NCI-H2227 treated with DMSO at 0.1 percent for 48 hours (cell line): Measurements from ENCODE around the gene FAM111A.

ENCODE experiments used
- DNase-seq: peaks from one replicate; lab custom pipeline; 2025; lab: John Stamatoyannopoulos, UW

Gene FAM111A

DNA sequence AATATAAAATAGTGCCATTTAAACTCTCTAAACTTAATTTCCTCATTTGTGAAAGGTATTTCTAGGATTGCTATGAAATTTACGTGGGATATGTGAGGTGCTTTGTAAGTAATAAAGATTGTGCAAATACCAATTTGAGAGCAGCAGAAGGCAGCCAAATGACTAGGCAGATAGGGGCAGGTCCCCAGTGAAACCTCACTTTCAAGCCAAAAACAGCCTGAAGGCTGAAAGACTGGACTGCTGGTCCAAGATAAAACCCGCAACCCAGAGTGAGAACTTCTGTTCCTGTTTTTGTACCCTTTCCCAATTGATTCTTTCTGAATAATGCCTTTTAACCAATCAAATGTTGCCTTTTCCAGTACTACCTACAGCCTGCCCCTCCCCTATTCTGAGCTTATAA lies 36.5 kb downstream of the FAM111A start:
- no peak for DNase-seq

DNA sequence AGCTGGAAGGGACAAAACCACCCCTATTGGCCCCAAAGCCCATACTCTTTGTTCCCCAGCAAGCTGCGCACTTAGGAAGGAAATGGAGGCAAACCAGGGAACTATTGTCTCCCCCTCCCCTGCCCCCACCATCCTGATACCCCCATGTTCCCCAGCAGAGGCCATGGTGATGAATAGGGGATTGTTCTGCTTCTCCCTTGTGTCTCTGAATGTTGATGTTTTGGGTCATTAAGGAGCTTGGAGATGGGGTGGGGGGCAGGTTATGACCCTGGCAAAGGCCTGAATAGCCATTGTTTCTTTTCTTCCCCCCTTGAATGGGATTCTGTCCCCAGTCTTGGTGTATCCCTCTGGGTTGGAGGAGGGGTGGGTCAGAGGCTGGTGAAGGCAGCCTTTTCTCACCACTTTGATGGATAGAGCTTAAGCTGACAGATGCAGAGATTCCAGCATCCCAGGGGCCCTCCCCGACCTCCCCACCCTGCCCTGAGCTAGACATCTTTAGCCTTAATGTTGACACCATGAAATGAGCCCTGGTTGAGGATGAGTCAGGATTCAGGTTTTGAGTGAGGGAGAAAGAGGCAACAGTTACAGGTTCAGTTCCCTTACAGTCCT lies 37.6 kb downstream of the FAM111A start:
- no peak for DNase-seq

DNA sequence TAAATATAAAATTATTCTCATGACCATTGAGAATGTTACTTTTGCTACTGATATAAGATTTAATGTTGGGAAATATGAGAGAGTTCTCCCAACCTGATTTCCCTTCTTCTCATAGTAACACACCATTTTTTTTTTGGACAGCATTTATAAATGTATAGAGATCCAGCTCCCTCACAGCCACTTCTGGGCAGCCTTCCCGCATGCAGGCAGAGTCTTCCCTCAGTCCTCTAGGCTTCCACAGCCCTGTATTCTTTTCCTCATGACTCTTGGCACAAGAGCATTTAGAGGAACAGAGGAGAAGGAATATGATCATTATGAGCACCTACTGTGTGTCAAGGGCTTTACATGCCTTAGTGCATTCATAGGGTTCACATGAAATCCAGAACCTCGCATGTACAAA lies 38.3 kb downstream of the FAM111A start:
- no peak for DNase-seq

DNA sequence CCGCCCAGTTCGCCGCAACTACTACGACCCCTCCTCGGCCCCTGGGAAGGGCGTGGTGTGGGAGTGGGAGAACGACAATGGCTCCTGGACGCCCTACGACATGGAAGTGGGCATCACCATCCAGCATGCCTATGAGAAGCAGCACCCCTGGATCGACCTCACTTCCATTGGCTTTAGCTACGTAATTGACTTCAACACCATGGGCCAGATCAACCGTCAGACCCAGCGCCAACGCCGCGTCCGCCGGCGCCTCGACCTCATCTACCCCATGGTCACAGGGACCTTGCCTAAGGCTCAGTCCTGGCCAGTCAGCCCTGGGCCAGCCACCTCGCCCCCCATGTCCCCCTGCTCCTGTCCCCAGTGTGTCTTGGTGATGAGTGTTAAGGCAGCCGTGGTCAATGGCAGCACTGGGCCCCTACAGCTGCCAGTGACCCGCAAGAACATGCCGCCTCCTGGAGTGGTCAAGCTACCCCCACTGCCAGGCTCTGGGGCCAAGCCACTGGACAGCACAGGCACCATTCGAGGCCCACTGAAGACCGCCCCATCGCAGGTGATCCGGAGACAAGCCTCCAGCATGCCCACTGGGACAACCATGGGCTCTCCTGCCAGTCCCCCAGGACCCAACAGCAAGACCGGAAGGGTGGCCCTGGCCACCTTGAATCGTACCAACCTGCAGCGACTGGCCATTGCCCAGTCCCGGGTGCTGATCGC lies 39.2 kb downstream of the FAM111A start:
- no peak for DNase-seq

DNA sequence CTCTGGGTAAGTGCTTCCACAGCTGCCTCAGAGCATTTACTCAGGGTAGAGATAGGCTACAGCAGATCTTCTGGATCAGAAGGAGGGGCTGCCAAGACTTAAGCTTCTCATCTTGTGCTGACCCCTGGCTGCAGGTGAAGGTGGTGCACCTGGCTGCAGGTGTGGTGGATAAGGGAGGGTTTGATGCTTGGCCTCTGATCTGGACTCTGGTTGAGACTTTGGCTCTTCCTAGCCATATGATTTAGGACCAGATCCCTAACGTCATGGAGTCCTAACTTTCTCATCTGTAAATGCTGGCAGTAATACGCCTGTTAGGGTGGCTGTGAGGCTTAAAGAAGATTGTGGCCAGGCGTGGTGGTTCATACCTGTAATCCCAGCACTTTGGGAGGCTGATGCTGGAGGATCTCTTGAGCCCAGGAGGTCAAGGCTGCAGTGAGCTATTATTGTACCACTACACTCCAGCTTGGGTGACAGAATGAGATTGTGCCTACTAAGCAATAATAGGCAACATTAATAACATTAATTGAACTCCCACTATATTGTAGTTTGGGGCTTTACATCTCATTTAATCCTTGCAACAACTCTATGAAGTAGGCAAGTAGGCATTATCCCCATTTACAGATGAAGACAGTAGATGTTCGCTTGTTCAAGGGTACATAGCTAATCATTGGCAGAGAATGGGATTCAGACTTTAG lies 39.9 kb downstream of the FAM111A start:
- DNase-seq = no peak

DNA sequence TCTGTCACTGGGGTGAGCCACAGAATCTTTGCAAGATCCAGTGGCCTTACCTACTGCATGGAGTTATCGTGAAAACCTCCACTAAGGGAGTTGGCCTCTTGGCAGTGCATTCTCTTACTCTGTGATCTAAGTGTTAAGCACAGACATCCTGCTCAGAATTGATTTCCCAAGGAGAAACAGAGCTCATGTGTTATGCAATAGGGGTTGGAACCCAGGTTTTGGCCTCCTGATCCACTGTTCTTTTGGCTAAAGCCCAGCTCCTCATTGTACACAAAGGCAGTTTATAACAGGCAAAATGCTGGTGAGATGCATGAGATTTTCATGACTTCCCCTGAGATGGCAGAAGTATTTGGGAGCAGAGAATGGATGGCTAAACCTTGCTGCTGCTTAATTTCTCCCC lies 41.1 kb downstream of the FAM111A start:
- DNase-seq = no peak

DNA sequence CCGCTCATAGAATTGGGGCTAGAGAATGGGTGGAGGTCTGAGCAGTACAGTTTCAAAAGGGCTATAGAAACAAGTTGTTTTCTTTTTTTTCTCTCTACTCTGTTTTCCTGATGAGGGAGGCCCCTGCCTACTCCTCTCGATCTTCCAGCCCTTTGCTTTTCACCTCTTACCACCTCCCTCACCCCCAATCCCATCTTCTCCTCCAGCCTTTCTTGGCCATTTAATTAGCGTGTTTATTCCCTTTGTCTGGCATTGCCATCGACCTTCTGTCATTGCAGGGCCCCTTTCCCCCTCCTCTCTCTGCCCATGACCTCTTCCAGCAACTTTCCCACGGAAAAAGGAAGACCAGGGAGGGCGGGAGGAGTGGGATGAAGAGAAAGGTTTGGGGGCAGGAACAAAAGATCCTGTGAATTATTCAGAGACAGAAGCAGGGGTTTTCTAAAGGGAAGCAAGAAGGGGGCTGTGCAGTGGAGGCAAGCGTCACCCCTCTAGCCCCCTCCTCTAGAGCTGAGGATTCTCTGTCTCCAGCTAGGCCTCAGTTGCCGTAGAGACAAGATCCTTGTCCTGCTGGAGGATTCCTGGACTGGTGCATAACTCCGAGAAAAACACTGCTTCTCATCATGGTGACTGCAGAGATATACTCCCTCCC lies 42.2 kb downstream of the FAM111A start:
- no peak for DNase-seq

DNA sequence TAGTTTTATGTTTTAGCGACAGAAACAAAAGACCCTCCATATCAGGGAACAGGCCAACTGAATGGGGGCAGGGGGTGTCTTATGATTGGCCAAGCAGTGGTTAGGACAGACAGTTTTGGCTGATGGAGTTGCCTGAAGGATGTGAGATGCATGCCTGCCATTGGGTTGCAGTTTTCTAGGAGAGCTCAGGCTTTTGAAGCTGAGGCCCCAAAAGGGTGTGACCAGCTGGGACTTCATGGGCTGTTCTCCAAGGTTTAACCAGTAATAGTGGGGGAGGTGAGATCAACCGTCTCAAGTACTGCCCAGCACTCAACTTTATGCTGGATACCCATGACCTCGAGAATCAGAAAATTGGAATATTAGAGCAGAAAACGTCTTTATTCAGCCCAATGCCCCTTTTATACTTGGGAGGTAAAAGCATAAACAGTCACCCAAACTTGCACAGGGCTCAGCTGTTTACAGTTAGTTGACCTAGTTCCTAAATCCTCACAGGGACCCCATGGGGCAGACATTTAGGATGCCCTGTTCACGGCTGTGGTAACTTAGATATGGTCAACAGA lies 42.8 kb downstream of the FAM111A start:
- no peak for DNase-seq

DNA sequence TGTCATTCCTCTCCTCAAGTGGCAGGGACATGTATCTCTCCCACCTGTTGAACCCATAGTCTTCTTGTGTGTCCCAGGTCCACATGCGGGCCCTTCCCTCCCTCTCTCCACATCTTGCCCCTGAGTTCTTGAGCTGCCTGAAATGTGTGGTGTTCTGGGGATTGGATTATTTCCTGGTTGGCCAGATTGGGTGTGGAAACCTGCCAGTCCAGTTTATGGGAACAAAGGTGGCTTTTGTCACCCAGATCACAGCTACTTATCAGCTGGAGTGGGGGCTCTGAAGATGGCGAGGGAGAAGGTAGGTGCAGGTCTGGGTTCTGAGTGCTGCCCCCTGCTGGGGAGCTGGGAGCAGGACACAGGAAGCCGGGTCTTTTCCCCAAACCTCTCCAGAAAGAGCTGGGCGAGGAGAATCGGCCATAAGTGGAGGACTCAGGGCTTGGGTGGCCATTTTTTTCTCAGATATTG lies 43.5 kb downstream of the FAM111A start:
- no peak for DNase-seq

DNA sequence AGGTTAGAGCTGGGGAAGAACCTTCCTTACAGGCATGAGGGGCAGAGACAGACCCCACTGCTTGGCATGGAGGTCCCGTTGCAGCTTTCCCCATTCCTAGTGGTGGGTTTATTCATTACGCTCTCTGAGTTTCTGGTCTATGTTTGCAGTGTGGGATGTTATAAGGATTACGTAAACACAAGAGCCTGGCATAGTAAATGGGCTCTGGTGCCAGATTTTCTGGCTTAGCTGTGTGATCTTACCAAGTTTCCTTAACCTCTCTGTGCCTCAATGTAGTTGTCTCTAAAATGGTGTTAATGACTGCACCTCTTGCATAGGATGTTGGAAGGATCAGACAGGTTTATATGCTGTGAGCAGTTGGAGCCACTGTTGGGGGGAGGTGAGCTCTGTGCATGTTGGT lies 44.4 kb downstream of the FAM111A start:
- DNase-seq = no peak

DNA sequence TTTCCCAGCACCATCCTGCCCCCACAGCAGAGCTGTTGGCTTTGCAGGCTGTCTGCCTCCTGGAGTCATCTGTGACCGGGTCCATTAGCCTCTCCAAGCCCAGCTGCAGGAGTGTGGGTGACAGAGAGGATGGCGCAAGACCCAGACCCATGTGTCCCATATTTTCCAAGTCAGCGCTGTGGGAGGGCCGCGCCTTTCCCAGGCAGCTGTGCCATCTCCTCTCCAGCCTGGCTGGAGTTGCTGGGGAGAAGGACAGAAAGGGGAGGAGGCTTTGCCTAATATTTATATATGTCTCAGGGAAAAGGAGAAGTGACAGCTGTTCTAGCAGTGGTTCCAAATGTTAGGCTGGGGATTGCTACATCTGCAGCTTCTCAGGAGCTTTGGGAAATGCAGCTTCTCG lies 44.9 kb downstream of the FAM111A start:
- no peak for DNase-seq

DNA sequence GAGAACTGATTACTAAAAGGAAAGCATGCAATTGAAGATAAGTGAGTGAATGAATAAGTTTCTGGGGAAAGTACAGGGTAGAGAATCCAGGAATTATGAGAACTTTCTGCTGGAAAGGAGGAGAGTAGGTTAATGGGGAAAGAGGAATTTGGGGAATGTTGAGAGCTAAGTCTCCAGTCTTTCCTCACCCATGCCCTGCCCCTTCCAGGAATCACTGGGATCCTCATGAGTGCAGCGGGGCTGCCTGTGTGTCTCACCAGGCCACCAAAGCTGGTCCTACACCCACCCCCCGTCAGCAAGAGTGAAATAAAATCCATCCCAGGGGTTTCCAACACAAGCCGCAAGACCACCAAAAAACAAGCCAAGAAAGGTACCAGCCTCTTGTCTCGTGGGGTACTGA lies 46.3 kb downstream of the FAM111A start:
- no peak for DNase-seq

DNA sequence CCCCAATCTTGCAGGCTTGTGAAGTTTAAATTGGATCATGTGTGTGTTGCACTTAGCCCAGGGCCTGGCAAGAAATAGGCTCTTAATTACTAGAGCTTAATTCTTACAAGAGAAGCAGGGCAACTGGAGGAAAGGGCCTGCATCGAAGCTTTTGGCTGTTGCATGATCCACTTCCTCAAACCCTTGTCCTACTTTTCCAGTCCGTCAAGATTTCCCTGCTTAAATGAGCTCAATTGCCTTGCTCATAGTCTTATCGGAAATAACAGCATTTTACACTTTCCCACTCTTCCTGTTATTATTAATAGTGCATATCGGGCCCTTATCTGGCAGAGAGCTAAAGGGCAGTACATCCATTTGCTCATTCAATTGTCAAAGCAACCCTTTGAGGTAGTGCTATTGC lies 47.3 kb downstream of the FAM111A start:
- no peak for DNase-seq

DNA sequence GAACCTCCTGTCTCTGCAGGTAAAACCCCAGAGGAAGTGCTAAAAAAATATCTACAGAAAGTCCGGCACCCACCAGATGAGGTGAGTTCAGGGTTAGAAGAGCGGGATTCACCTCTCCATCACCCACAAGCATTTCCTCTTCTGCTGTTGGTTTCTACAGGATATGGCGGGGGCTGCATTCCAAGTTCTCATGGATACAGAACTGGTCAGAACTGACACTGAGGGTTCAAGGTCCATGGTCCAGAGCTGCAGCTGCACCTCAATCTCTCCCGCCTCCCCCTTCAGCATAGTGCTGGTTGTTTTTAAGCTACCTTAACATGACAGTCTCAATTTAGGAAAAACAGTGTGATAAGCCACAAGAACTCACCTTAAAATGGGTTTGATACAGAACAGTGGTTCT lies 48.4 kb downstream of the FAM111A start:
- no peak for DNase-seq

DNA sequence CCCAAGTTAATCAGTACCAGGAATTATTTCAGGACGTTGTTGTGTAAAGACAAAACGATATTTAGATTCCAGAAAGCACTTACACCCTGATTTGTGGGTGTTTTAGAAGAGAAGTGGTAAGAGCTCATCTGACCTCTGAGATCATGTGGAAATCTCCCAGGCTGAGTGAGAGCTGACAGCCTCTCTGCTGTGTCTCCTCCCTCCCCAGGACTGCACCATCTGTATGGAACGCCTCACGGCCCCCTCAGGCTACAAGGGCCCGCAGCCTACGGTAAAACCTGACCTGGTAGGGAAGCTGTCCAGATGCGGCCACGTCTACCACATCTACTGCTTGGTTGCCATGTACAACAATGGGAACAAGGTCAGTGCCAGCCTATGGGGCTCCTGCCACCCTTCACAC lies 49.2 kb downstream of the FAM111A start:
- DNase-seq = no peak

DNA sequence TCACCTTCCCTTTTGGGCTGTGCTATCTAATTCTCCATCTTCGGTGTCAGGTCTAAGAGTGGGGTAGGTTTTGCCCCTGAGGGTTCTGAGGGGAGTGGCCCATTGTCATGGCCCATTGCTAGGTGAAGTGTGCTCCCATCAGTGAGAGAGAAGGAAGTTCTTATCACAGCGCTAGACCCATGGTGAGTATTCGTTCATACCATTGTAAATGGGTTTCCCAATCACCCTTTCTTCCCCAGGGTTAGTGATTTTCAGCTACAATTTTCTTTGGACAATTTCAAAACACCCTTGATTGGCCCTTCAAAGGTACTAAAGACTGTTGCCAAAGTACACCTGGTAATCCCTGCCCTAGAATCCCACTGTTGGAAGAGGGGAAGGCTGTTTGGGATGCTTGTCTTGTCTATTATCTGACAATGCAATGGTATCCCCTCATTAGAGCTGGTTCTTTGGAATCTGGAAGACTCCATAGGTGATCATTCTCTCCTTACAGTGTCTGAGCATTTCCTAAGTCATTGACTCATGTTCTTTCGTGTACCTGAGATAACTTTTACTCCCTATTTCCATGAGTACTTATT lies 49.9 kb downstream of the FAM111A start:
- DNase-seq = no peak

DNA sequence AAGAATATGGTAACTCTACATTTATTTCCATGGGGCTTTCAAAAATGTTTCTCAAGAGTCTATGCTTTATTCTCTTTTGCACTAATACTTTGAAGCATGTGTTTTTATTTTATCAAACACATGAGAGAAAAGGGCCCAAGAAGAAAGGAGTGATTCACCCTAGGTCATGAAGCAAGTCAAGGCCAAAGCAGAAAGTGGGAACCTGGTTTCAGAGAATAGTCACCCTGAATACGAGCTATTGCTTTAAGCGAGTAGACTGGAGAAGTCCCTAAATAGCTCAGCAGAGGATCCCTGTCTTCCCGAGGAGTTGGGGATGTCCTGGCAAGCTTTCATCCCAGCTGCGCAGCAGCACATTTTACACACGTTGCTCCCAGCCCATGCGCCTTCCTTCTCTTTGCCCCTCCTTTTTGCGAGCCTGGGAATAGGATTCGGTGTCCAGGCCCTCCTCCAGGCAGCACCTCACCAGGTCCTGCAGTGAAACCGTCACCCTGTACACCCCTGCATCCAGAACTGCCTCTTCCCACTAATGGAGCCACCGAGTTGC lies 51.0 kb downstream of the FAM111A start:
- no peak for DNase-seq

DNA sequence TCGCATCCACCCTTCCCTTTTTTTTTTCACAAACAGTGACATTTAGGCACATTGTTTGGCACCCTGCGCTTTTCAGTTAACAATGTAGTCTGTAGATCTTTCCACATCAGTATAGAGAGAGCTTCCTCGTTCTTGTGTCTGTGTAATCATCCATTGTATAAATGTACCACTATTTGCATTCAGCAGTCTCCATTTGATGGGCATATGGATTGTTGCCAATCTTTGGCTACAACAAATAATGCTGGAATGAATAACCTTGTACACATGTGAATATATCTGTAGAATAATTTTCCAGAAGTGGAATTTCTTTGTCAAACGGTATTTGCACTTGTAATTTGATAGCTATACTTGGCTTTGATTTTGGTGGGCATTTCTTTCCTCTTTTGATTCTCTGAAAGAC lies 52.9 kb downstream of the FAM111A start:
- DNase-seq = no peak

DNA sequence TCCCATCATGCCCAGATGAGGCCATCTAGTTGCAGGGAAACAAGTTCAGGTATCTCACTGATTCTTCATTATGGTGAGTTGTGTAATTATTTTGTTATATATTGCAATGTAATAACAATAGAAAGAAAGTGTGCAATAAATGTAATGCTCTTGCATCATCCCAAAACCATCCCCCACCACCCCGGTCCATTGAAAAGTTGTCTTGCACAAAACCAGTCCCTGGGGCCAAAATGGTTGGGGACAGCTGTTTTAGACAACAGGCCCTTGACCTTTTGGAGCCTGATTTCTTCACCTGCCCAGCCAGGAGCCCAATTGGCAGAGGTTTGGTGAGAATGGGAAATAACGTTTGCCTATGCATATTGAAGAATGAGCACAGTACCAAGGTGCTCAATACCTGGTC lies 54.1 kb downstream of the FAM111A start:
- DNase-seq = no peak

DNA sequence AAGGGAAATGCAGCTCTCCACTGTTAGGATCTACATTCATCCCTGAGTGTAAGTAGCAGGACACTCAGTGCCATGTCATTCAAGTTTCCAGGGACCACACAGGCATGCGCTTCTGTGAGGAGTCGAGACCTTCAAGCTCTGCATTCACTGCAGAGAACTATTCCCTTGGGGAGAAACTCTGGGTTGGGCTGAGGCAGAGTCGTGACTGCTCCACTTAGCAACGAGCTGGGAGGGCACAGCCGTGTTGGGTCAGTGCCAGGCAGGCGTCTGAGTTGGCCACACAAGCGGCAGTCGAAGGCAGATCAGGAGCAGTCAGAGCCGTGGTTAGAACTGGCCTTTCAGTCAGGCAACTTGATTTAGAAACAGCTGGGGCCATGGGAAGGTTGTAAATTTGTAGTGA lies 55.3 kb downstream of the FAM111A start:
- DNase-seq = no peak

DNA sequence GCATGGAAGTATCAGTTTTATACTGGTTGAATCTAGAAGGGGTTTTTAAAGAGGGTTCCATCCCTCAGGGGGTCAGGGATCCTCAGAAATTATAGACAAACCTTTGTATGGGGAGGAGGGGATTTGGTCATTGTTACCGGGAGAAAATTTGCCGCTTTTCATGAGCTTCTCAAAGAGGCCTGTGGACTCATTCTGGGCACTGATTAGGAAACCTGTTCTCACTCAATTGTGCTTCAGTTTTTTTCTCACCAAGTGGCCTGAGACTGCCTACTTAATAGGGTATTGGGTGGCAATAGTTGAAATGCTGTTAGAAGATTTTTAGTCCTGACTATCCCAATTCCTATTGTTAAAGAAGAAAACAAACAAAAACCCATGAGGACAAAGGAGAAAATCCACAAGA lies 56.1 kb downstream of the FAM111A start:
- no peak for DNase-seq
